HepG2 (cell line): ENCODE results near the gene NOTUM. TPM values are rescaled to one million over a fixed set of nuclear protein-coding genes. Genes with fewer than 3 reads are reported as not detected.

Experiments
- ARID2 ChIP-seq: sonication (generic); formaldehyde crosslinking; IDR thresholded peaks from 2 replicates; pipeline ENCODE4 v1.8.1; 2022; ENCODE audit warnings: mild to moderate bottlenecking, missing genetic modification reagents, borderline replicate concordance
- CENPX ChIP-seq: sonication (generic); formaldehyde crosslinking; IDR thresholded peaks from 2 replicates; pipeline ENCODE4 v1.9.0; 2021; ENCODE audit warnings: mild to moderate bottlenecking, missing genetic modification reagents, moderate library complexity
- CREM ChIP-seq, 2 experiments: sonication (generic) in 1 of 2; formaldehyde crosslinking in 1 of 2; IDR thresholded peaks; 2 replicates each; pipeline versions ENCODE4 v1.4.0 to v1.6.1; 2016 to 2020; ENCODE audit warnings: antibody characterized with exemption in 1 of 2, mild to moderate bottlenecking in 1 of 2, missing genetic modification reagents in 1 of 2
- FOXM1 ChIP-seq: sonication (generic); formaldehyde crosslinking; IDR thresholded peaks from 2 replicates; pipeline ENCODE4 v1.5.0; 2020; ENCODE audit warnings: missing genetic modification reagents
- KLF9 ChIP-seq: IDR thresholded peaks from 2 replicates; pipeline ENCODE4 v1.6.1; 2016; ENCODE audit warnings: low read depth
- NFATC3 ChIP-seq: sonication (generic); formaldehyde crosslinking; IDR thresholded peaks from 2 replicates; pipeline ENCODE4 v1.5.1; 2020; ENCODE audit warnings: mild to moderate bottlenecking, missing genetic modification reagents
- NFE2 ChIP-seq: sonication (generic); formaldehyde crosslinking; IDR thresholded peaks from 2 replicates; pipeline ENCODE4 v1.4.0; 2020; ENCODE audit warnings: missing genetic modification reagents
- POLR2A ChIP-seq, 2 experiments: IDR thresholded peaks; 2 replicates each; pipeline ENCODE4 v1.6.1; 2011; ENCODE audit warnings: low read depth in 2 of 2, low read length in 2 of 2, mild to moderate bottlenecking in 1 of 2, moderate library complexity in 1 of 2; ENCODE audit not compliant: insufficient read depth in 1 of 2
- RFXANK ChIP-seq: IDR thresholded peaks from 2 replicates; pipeline ENCODE4 v1.6.1; 2016
- RFXAP ChIP-seq: sonication (generic); formaldehyde crosslinking; IDR thresholded peaks from 2 replicates; pipeline ENCODE4 v1.4.0; 2020; ENCODE audit warnings: missing genetic modification reagents, borderline replicate concordance
- SKI ChIP-seq: fragments of 450-650 bp; IDR thresholded peaks from one replicate; pipeline ENCODE4 v1.6.1; 2018; ENCODE audit warnings: mild to moderate bottlenecking; ENCODE audit not compliant: partially characterized antibody
- TGIF2 ChIP-seq: IDR thresholded peaks from 2 replicates; pipeline ENCODE4 v1.6.1; 2016; ENCODE audit warnings: control low read depth, missing compliant biosample characterization
- ZC3H13 ChIP-seq: sonication (generic); formaldehyde crosslinking; IDR thresholded peaks from 2 replicates; pipeline ENCODE4 v1.8.1; 2023; ENCODE audit warnings: mild to moderate bottlenecking, missing genetic modification reagents, moderate library complexity
- ZNF121 ChIP-seq: sonication (generic); formaldehyde crosslinking; IDR thresholded peaks from 2 replicates; pipeline ENCODE4 v1.5.0; 2020; ENCODE audit warnings: mild to moderate bottlenecking, missing genetic modification reagents
- ZNF282 ChIP-seq: fragments of 450-650 bp; IDR thresholded peaks from 2 replicates; pipeline ENCODE4 v1.6.1; 2018; ENCODE audit not compliant: partially characterized antibody
- ZNF513 ChIP-seq: sonication (generic); formaldehyde crosslinking; conservative IDR thresholded peaks from 2 replicates; pipeline ENCODE4 v1.5.0; 2020; ENCODE audit warnings: missing genetic modification reagents
- ZNF558 ChIP-seq: sonication (generic); formaldehyde crosslinking; IDR thresholded peaks from 2 replicates; pipeline ENCODE4 v1.9.0; 2022; ENCODE audit warnings: mild to moderate bottlenecking, missing genetic modification reagents, borderline replicate concordance
- ZNF607 ChIP-seq: sonication (generic); formaldehyde crosslinking; IDR thresholded peaks from 2 replicates; pipeline ENCODE4 v1.5.1; 2020; ENCODE audit warnings: missing genetic modification reagents, mild to moderate bottlenecking, borderline replicate concordance
- ZNF772 ChIP-seq: sonication (generic); formaldehyde crosslinking; IDR thresholded peaks from 2 replicates; pipeline ENCODE4 v1.5.0; 2020; ENCODE audit warnings: mild to moderate bottlenecking, missing genetic modification reagents
- polyA plus RNA-seq, 8 experiments: library from polyadenylated mRNA; depleted of rRNA in 3 of 8; stranded (reverse) in 7 of 8; unstranded in 1 of 8; fragments of >200 nt; fragmentation: Illumina TruSeq in 4 of 8; extraction: Trizol in 4 of 8; gene quantifications; 2 replicates each; pipeline versions ENCODE4 v1.2.1 to v1.2.3, GENCODE V29; 2011 to 2016; ENCODE audit warnings: low read depth in 4 of 8, missing spikeins in 1 of 8, mixed read lengths in 1 of 8; ENCODE audit not compliant: insufficient read depth in 1 of 8
- total RNA-seq, 5 experiments: library from RNA; depleted of rRNA; stranded (reverse); fragments of >200 nt; fragmentation: Illumina TruSeq; extraction: Trizol; gene quantifications; 2 replicates each; pipeline ENCODE4 v1.2.3, GENCODE V29; 2016; ENCODE audit warnings: low read depth in 1 of 5
- TF ChIP-seq, protein P1 (sequence below): sonication (generic); formaldehyde crosslinking; IDR thresholded peaks from 2 replicates; pipeline ENCODE4 v1.9.0; 2021; ENCODE audit warnings: missing genetic modification reagents, borderline replicate concordance
- TF ChIP-seq, protein P2 (sequence below): sonication (generic); formaldehyde crosslinking; IDR thresholded peaks from 2 replicates; pipeline ENCODE4 v1.8.0; 2022; ENCODE audit warnings: missing genetic modification reagents, mild to moderate bottlenecking, inconsistent platforms, borderline replicate concordance
- TF ChIP-seq, protein P3 (sequence below): fragments of 450-650 bp; IDR thresholded peaks from 2 replicates; pipeline ENCODE4 v1.6.1; 2016

Gene NOTUM
- total and polyA plus RNA-seq, 2 of the 13 experiments (the other 11 are each of a cell fraction or from before 2014, with no cell fraction given) = 150 to 160 TPM

DNA sequence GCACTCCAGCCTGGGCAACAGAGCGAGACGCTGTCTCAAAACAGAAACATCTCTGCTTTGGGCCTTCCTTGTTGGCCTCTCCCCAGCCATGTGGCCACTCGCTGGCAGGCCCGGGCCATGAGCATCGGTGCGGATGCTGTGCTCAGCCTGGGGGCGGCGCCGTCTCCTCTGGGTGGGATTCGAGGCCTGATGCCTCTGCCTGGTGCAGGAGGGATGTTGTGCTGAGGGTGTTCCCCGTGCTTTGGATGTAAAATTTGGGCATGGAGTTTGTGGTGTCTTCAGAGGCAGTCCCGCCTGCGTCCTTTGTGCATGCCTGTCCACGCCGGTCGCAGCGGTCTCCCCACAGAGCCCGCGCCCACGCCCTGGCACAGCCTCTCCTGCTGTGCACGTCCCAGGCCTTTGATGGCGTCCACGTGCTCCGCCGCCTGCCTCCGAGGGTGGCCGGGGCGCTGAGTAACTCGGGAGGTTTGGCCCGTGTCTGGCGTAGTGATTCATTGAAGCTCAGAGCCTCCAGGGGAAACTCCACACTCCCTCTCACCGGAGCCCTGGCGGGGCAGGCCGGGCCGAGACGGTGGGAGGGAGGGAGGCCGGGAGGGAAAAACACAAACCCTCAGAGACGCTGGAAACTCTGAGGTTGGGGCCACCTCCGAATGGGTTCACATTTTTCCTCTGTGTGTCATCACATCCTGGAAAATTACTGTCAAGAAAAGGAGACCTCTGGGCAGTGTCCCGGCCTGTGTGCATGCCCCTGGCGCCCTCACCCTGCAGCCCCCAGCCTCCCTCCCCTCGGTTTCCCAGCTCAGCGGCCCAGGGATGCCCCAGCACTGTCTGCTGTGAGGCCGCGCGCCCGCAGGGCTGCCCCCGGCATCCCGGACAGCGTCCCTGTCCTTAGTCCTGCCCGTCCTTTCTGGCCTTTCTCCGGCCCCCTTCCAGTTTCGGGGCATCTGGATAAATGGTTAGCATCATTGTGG lies 42.7 kb upstream of the NOTUM start (continued):
- TF ChIP-seq, protein P1, sequence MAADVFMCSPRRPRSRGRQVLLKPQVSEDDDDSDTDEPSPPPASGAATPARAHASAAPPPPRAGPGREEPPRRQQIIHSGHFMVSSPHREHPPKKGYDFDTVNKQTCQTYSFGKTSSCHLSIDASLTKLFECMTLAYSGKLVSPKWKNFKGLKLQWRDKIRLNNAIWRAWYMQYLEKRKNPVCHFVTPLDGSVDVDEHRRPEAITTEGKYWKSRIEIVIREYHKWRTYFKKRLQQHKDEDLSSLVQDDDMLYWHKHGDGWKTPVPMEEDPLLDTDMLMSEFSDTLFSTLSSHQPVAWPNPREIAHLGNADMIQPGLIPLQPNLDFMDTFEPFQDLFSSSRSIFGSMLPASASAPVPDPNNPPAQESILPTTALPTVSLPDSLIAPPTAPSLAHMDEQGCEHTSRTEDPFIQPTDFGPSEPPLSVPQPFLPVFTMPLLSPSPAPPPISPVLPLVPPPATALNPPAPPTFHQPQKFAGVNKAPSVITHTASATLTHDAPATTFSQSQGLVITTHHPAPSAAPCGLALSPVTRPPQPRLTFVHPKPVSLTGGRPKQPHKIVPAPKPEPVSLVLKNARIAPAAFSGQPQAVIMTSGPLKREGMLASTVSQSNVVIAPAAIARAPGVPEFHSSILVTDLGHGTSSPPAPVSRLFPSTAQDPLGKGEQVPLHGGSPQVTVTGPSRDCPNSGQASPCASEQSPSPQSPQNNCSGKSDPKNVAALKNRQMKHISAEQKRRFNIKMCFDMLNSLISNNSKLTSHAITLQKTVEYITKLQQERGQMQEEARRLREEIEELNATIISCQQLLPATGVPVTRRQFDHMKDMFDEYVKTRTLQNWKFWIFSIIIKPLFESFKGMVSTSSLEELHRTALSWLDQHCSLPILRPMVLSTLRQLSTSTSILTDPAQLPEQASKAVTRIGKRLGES (CRISPR knock-in tag) = peak; percentile 67; the same call in 1 of the 2 replicates
- TF ChIP-seq POLR2A (IDR thresholded peaks at IDR 0.05; ENCODE audit: insufficient read depth in 1 of 2, low read depth in 2 of 2, low read length in 2 of 2) = no peak
- TF ChIP-seq ZNF513 (CRISPR knock-in tag) = no peak
- TF ChIP-seq, protein P2, sequence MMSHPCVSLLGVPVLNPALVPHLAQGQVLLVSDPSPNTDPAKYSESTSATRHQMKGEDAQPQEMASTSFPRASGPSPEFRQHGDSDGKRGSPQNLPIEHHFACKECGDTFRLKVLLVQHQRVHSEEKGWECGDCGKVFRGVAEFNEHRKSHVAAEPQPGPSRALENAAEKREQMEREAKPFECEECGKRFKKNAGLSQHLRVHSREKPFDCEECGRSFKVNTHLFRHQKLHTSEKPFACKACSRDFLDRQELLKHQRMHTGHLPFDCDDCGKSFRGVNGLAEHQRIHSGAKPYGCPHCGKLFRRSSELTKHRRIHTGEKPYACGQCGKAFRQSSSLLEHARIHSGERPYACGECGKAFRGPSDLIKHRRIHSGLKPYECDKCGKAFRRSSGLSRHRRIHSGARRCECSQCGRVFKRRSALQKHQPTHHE = no peak; the same call in 1 of the 2 replicates
- TF ChIP-seq FOXM1 (CRISPR knock-in tag) = no peak
- TF ChIP-seq CENPX (CRISPR knock-in tag) = no peak
- TF ChIP-seq NFE2 (CRISPR knock-in tag) = no peak; the same call in 1 of the 2 replicates
- TF ChIP-seq ZNF558 = 0 out of 2 replicates have a peak, but pooled peaks have one; percentile 52
- no peak for TF ChIP-seq ZNF121 (CRISPR knock-in tag)
- TF ChIP-seq NFATC3 = no peak
- TF ChIP-seq CREM (IDR thresholded peaks at IDR 0.05) = 0 out of 2 replicates have a peak, but pooled peaks have one; percentile 30
- TF ChIP-seq CREM (CRISPR knock-in tag; IDR thresholded peaks at IDR 0.05) = no peak
- no peak; the same call in none of the 2 replicates for TF ChIP-seq ZC3H13
- TF ChIP-seq ARID2 (CRISPR knock-in tag) = peak; percentile 47; the same call in 1 of the 2 replicates
- no peak for TF ChIP-seq ZNF607 (CRISPR knock-in tag)
- TF ChIP-seq SKI = peak; percentile 62
- TF ChIP-seq ZNF282 = no peak
- TF ChIP-seq ZNF772 = peak; percentile 97
- TF ChIP-seq, protein P3, sequence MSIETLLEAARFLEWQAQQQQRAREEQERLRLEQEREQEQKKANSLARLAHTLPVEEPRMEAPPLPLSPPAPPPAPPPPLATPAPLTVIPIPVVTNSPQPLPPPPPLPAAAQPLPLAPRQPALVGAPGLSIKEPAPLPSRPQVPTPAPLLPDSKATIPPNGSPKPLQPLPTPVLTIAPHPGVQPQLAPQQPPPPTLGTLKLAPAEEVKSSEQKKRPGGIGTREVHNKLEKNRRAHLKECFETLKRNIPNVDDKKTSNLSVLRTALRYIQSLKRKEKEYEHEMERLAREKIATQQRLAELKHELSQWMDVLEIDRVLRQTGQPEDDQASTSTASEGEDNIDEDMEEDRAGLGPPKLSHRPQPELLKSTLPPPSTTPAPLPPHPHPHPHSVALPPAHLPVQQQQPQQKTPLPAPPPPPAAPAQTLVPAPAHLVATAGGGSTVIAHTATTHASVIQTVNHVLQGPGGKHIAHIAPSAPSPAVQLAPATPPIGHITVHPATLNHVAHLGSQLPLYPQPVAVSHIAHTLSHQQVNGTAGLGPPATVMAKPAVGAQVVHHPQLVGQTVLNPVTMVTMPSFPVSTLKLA = peak; percentile 41
- peak; percentile 40; the same call in 1 of the 2 replicates for TF ChIP-seq KLF9 (CRISPR knock-in tag)
- TF ChIP-seq RFXANK (CRISPR knock-in tag) = 0 out of 2 replicates have a peak, but pooled peaks have one; percentile 50
- TF ChIP-seq RFXAP (CRISPR knock-in tag) = no peak; the same call in 1 of the 2 replicates
- TF ChIP-seq TGIF2 = 0 out of 2 replicates have a peak, but pooled peaks have one; percentile 16
